HG03097 (cell line): ENCODE measurements around the gene CFAP61.

Source experiments
- ATAC-seq: cut with Tn5 transposase; IDR thresholded peaks from one replicate; pipeline ENCODE4 v1.9.1; 2021; ENCODE audit not compliant: unreplicated experiment, low FRiP score

The CFAP61 gene

GRCh38 chr20:20266552-20266951, 214.2 kb downstream of the CFAP61 start:
- ATAC-seq, result no peak

DNA sequence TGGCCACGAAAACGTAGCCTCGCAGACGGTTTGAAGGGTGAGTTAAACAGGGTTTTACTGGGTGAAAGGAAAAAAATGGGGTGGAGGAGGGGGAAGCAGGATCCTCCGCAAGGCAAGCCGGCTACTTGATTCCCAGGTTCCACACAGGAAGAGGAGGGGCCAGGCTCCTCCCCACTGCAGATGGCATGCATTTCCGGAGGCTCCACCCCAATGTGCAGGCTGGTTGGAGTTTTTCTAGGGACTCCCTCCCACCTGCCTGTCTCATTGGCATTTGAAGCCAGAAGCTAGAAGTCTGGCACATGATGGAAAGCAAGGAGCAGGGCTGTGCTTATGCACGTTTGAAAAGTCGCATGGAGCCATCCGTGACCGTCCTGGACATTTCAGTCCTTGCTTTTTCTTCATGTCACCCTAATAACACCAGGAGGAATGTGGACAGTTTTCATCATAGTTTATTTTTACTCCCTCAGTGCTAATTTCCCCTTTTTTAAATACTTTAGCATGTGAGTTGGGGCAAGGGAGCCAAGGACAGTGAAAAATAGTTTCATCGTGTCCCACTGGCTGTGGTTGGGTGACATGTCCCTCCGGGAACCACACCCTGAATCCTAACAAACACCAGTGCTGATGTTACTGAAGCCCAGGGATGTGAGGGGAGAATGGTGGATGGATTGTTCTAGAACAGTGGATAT, 215.5 kb downstream of the CFAP61 start:
- no peak for ATAC-seq

DNA sequence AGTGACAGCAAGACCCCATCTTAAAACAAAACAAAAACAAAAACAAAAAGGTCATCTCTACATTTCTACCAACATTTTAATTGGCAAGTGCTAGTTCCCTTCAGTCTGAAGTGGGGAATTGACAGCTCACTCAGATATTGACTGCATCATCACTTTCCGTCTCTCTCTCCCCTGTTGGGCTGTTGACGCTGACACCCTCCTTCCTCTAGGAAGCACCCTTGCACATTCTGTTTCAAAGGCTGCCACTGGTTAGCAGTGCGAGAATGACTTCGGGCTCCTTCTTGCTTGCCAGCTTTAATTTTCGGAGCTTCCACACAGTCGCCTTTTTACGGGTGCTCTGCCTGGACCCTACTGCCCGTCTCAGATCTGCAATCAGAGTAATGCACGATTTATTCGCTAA, 218.9 kb downstream of the CFAP61 start:
- no peak for ATAC-seq

DNA sequence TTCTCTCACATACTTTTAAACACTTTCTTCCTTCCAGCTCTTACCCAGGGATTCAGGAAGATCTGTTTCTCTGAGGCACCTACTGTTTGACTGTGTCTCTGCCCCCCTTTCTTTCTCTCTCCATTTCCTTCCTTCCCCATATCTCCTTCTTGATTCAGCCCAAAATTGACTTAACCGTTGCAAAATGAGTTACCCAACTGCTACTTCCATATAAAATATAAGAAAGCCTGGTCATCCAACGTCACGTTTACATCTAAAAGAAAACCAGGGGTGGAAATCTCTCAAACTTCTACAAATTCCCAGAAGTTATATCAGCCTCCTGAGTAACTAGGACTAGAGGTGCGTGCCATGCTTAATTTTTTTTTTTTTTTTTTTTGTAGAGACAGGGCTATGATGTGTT, 220.4 kb downstream of the CFAP61 start:
- ATAC-seq, result no peak

DNA sequence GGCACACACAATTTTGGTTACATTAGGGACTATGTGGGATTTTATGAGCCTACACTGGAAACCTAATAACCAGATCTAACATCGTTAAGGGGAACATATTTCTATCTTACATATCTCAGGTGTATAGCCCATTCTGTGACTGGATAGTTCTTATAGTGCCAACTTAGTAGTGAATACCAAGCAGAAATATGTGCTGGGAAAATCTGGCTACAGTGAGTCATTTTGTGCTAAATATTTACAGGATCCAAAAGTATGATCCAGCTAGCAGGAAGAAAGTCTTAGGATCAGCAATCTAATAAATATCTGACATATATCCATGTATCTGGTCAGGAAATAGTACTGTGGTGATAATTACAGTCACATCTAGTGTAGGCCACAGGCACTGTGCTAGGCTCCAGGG, 221.0 kb downstream of the CFAP61 start:
- ATAC-seq, result no peak

- ATAC-seq, result no peak
Measured at GRCh38 chr20:20274821-20275220, 222.5 kb downstream of the CFAP61 start.

DNA sequence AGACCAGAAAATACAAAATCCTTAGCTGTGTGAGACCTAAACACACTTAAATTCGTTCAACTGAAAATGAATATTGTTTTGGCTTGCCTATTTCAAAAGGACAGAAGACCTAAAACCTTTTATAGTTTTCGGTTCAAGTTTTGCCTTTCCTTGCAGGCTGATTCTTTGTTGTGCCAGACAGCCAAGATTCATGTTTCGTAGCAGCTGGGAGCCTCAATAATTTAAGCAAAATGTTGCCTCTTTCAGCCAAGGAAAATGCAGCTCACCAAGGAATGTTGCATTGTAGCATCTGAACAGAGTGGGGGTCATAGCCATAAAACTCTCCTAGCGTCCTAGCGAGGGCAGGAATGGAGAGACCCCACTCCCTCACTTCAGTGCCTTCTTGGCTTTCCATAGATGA, 223.3 kb downstream of the CFAP61 start:
- no peak for ATAC-seq

- no peak for ATAC-seq
Measured at GRCh38 chr20:20276811-20277530, 224.6 kb downstream of the CFAP61 start.

DNA sequence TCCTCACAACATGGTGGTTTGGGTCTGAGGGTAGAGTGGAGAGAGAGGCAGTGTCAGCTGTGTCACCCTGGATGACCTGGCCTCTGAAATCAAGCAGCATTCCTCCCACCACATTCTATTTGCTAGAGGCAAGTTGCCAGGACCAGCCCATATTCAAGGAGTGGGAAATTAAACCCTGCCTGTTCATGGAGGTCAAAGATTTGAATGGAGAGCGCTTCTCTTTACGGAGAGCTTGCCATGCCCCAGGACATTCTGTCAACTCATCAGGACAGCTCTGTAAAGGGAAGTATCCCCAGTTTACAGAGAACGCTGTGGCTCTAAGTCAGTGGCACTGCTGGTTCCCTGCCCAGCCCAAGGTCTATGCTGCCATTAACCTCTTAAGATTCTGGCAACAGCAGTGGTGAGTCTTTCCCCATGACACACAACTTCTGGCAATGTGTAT, 225.6 kb downstream of the CFAP61 start:
- no peak for ATAC-seq

- ATAC-seq, result no peak
Measured at GRCh38 chr20:20286061-20286460, 233.7 kb downstream of the CFAP61 start.

- ATAC-seq, result no peak
Measured at GRCh38 chr20:20289331-20289730, 237.0 kb downstream of the CFAP61 start.

- ATAC-seq, result no peak
Measured at GRCh38 chr20:20292472-20292871, 240.1 kb downstream of the CFAP61 start.

DNA sequence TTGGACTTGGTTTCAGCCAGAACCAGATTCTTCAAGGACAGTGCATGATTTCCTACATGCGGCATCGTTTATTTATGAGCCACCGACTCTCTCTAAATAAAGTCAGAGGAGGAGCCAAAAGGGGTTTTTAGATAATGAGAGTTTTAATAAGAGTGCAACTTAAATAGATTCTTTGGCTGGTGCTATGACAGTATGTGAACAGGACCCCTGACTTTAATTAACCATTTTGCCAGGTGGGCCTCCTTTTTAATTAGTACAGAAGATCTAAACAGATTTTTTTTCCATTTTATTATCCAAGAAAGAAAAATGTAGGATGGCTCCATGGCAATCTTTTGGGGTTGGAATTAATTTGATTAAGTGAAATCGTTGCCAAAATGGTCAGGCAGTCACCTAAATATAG, 240.8 kb downstream of the CFAP61 start:
- no peak for ATAC-seq

DNA sequence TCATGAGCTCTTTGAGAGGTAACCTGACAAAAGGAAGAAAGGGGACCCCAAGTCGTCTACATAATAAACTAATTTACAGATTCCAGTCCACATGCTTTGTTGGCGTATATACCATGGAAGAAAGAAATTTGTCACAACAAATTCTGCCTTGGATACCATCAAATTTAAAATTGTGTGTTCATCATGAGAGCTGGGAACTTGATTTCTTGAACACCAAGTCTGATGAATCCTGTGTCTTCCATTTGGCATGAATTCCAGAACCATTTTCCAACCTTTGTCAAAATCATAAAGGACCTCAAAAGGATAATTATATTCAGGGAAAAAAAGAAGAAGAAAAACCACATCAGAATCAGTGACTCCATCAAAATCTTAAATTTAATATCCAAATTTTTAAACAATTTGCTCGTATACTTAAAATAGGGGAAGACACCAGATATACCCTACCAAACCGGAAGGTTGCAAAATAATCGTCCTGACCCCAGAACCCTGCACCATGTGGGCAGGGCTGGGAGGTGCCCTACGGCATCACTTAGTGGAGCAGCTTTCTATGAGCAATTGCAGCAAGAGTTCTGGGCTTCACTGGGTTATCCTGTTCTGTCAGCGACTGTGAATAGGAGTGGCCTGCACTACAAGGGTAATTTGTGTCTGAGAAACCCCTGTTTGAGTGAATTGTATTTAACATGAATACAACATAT, 241.5 kb downstream of the CFAP61 start:
- no peak for ATAC-seq

DNA sequence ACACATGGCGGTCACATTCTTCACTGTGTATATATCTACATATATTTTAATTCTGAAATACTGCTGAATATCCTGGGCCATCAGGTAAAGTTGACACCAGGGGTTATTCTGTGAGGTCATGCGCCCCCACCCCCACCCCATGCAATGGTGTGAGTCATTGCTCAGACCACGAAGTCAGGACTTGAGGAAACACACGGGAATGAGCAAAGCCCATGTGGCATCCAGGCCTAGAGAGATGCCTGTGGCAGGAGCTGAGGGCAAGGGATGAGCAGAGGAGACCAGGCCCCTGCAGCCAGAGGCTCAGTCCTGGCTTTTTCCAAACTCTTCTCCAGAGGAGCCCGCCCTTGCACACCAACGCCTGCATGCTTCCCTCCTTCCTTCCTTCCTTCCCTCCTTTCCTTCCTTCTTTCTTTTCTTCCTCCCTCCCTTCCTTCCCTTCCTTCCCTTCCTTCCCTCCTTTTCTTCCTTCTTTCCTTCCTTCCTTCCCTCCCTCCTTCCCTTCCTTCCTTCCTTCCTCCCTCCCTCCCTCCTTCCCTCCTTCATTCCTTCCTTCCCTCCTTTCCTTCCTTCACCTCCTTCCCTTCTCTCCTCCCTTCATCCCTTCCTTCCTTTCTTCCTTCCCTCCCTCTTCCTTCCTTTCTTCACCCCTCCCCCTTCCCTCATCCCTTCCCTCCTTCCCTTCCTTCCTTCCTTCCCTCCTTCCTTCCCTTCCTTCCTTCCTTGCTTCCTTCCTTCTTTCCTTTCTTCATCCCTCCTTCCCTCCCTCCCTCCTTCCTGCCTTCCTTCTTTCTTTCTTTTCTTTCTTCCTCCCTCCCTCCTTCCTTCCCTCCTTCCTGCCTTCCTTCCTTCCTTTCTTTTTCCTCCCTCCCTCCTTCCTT, 243.5 kb downstream of the CFAP61 start:
- no peak for ATAC-seq

- ATAC-seq, result no peak
Measured at GRCh38 chr20:20297181-20297580, 244.8 kb downstream of the CFAP61 start.

DNA sequence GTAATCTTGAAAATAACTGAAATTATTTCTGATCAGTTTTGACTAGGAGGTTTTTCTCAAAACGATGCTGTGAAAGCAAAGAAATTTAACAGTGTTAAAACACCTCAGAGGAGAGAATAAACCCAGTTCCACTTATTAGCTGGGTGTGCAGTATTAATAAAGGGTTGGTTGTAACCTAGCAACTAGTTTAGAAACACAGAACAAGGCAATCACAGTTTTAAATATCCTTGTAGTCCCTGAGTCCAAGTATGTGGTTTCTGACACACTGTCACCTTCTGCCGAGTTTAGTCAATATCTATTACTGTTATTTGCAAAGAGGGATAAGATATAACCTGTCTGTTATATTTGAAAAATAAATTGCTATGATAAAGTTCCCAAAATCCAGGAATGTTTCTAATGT, 245.4 kb downstream of the CFAP61 start:
- ATAC-seq, result no peak

DNA sequence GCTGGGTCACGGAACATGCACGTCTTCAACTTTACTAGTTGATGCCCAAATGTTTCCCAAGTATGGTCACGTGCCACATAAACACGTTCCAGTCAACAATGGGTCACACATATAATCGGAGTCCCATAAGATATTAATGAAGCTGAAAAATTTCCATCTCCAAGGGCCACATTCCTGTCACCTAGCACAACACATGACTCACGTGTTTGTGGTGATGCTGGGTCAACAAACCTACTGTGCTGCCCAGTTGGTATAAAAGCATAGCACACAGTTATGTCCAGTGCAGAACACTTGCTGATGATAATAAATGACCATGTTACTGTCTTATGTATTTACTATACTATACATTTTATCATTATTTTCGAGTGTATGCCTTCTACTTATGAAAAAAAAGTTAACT, 247.6 kb downstream of the CFAP61 start:
- no peak for ATAC-seq

DNA sequence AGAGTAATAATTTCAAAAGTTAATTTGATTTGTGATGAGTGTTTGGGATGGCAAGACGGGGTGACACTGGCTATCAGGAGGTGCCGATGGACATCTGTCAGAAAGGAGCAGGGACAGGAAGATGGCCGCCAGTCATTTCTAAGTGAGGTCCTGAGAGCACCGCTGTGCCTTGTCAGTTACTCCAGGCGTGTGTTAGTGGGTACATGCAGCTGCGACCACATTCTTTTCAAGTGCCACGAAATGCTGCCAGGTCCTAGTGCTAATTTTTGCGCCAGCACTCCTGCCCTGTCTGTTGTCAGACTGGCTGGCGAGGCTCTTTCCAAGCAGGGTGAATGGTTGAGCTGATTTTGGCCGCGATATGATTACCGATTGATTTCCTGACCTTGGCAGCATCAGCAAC, 251.0 kb downstream of the CFAP61 start:
- no peak for ATAC-seq

- no peak for ATAC-seq
Measured at GRCh38 chr20:20303742-20304141, 251.4 kb downstream of the CFAP61 start.

- no peak for ATAC-seq
Measured at GRCh38 chr20:20304942-20305341, 252.6 kb downstream of the CFAP61 start.
